HG03108 (cell line): Measurements from ENCODE around the gene FOXD2.
A peak's percentile ranks its signal among the peaks of the same experiment; 100 is the strongest.

Experiments used
- ATAC-seq: cut with Tn5 transposase; IDR thresholded peaks from one replicate; pipeline ENCODE4 v1.9.1; 2021; ENCODE audit warnings: moderate library complexity; ENCODE audit not compliant: unreplicated experiment

FOXD2 gene

DNA sequence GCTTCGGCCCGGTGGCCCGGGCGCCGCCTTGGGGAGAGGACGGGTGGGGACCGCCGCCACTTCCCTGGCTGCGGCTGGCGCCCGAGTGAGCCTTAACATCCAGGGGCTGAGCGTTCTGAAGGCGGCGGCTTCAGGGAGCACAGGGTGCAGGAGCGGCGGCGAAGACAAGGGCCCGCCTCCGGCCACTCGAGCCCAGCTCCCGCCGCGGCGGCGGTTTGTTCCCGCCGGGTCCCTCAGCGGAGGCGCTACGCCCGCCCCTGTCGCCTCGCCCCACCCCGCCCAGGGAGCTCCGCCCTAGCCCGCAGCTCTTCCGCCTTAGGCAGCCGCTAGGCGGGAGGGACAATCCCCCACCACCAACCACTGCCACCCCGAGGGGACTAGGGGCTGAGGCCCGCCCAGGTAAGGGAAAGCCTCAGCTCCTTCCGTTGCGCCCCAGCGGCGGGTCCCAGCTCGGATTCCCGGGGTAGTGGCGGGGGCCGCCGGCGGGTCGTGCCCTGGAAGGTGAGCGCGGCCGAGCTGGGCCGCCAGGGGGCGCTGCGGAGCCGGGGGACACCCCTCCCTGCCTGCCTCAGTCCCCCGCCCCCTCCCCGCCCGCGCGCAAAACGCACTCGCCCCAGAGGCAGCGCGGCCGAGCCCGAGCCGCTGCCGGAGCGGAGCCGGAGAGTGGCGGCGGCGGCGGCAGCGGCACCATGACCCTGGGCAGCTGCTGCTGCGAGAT is at the start of gene FOXD2:
Gene FOXD2, plus strand, starts transcription at position 598 of the 718 bp plus-strand sequence. Its CDS starts 92 bp downstream, at position 690.
- peak; percentile 82 for ATAC-seq

- no peak for ATAC-seq
These were observed 49.0 kb upstream of the FOXD2 start for GRCh38 chr1:47388891-47389238.

DNA sequence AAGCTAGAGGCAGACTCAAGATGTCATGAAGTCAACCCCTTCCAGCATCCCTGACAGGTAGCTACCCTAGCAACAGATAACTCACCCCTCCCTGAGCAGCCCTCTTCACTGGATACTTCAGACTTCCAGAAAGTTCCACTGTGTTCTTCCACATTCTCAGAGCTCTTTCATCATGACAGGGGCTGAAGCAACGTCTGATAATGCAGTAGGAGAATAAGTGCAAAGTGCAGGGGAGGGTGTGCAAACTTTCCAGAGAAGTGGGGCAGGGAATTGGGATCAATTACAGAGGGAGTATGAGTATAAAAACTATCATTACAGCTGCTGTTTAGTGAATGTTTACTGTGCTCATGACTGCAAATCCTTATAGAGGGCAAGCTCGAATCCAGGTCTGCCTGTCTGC is 48.1 kb upstream of the FOXD2 start:
- no peak for ATAC-seq

GRCh38 chr1:47390843-47391242 is 47.0 kb upstream of the FOXD2 start:
- no peak for ATAC-seq

DNA sequence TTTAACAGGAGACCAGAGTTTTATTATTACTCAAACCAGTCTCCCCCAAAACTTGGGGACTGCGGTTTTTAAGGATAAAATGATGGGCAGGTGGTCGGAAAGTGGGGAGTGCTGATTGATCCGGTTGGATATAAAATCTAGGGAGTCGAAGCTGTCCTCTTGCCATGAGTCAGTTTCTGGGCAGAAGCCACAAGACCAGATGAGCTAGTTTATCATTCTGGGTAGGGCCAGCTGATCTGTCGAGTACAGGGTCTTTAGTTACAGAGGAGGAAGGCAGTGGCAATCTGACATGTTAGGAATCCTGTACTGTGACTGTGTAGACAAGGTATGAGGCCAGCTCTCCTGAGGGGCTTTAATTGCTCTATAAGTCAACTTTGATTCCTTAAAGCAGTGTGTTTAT is 44.7 kb upstream of the FOXD2 start:
- no peak for ATAC-seq

DNA sequence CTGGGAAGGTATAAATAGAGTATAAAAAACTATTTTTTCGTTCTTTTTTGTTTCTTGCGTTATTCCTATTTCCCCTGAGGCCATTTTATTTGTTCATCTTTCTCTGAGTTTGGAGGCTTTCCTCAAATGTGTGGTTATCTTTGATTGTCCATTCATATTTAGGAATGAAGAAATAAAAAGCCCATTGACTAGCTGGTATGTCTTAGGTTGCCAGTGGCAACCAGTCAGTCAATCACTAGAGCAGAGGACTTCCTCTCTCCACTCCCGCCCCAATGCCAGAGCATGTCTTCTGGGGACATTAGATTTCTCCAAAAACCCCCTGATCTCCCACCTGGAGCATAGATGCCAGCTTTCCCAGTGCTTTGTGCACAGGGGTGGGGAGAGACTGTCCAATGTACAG is 42.4 kb upstream of the FOXD2 start:
- ATAC-seq: no peak

- ATAC-seq: no peak
These were observed 41.1 kb upstream of the FOXD2 start for GRCh38 chr1:47396671-47397196.

DNA sequence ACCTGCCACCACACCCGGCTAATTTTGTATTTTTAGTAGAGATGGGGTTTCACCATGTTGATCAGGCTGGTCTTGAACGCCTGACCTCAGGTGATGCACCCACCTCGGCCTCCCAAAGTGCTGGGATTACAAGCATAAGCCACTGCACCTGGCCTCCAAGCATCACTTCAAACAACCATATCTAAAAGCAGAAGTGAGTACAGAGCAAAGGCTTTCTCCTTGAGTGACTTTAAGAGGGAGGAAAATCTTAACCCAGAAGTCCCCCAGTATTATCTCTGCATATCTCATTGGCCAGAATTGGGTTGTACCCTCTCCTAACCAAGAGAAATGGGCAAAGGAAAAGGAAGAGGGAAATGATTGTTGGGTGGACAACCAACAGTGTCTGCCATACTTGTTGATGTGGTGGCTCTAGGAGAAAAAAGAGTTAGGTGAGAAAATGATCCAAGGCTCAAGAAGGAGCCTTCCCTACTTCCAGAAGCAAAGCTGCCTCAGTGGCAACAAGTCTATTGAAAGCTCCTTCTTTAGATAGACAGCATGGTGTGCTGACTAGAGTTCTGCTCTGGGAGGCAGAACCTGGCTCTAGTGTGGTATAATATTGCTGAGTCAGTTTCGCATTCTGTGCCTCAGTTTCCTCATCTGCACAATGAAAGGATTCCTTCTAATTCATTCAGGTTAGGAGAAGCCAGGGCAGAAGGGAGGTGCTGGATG is 38.6 kb upstream of the FOXD2 start:
- ATAC-seq: no peak

- ATAC-seq: no peak
These were observed 38.0 kb upstream of the FOXD2 start for GRCh38 chr1:47399846-47400155.

DNA sequence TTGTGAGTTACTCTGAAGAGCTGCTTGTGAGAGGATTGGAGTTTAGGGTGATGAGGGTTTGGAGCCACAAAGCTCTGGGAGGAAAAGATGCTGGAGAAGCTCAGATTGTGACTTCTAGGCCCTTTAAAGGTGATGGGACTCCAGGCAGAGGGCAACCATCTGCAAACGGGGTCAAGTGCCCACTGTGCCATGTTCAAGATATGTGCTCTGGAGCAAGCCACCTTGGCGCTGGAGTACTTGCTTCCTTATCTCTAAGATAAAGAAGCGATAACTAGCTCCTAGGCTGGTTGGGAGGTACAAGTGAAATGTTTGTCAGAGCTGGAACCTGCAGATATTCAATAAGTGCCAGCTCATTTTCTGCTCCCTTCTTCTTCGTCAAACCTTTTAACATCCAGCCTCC is 36.1 kb upstream of the FOXD2 start:
- no peak for ATAC-seq

- ATAC-seq: no peak
These were observed 35.3 kb upstream of the FOXD2 start for GRCh38 chr1:47402591-47402990.

DNA sequence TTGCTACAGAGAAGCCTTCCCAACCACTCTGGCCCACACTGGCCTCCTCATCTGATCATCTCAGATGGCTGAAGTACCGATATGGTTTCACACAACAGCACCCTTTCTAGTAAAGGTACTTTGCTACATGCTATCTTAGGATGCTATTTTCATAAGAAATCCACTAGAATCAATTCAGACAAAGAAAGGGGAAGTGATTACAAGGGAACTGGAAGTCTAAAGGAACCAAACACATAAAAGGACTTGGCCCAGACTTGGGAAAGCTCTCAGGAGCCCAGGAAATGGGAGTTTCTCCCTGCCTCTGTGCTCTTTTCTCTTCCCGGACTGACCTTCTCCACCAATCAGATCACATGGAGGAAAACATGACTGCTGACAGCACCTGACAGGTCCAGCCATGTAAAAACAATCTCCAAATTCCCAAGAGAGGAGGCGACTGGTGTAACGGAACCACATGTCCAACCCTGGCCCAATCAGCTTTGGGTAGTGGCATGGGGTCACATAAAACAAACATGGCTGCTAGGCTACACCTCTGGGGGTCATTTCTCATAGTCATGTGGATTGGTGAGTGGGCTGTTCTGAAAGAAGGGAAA is 34.4 kb upstream of the FOXD2 start:
- no peak for ATAC-seq

DNA sequence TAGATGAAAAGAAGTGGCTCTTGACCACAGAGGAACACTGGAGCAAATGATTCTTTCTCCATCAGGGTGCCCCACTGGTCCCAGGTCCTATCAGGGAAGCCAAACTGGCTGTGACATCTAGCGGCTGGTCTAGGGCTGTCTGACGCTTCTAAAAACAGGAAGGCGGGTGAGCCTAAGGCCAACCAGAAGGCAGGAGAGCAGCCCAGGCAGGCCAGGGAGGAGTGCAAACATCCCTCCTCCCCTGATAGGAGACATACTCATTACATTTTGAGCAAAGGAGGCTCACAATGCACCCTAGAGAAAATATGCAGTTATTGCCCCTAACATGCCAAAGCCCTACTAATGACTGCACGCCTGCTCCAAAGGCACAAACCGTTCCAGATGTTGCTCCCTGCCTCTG is 32.1 kb upstream of the FOXD2 start:
- ATAC-seq: no peak

DNA sequence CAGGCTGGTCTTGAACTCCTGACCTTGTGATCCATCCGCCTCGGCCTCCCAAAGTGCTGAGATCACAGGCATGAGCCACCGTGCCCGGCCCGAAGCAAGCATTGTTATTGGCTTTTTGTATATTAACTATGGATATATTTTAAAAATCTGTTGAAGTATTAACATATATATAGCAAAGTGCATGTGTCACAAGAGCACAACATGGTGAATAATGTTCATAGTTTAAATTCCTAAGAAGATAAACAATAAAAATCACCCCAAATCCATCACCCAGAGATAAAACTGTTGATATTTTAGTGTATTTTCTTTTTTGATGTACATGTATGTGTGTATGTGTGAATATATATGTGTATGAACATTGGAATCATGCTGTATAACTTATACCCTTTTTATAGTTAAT is 30.9 kb upstream of the FOXD2 start:
- ATAC-seq: no peak

- no peak for ATAC-seq
These were observed 30.4 kb upstream of the FOXD2 start for GRCh38 chr1:47407481-47407880.

DNA sequence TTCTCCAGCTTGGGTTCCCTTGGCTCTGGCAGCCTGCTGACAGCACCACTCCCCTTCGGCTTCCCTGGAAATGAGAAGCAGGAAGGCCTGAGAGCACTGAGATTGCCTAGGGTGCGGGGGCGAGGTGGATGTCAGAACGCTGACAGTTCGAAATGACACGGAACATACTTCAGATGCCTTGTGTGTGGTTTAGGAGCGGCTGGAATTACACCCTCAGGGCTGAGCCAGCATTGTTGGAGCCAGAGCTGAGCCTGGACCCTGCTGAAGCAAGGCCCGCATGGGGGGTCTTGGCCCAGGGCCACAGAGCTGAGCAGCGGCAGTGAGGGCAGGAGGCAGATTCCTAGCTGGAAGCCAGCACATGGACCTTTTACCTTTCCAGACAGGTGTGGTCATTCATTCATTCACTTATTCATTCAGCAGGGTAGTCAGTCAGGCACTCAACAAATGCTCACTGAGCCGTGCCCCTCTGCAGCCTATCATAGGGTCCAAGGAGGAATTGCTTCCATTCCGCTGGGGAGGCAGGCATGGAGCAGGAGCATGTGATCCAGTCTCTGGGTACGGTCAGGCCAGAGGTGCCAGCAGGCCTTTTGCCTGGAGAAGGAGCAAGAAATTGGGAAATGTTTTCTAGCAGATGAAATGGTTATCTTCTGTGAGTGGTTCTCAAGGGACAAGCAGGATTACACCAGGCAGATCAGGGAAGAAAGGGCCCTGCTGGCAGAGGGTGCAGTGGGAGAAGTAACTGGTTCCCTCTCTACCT is 28.4 kb upstream of the FOXD2 start:
- ATAC-seq: no peak

GRCh38 chr1:47410068-47410455 is 27.8 kb upstream of the FOXD2 start:
- no peak for ATAC-seq

- ATAC-seq: no peak
These were observed 26.4 kb upstream of the FOXD2 start for GRCh38 chr1:47411436-47411835.

DNA sequence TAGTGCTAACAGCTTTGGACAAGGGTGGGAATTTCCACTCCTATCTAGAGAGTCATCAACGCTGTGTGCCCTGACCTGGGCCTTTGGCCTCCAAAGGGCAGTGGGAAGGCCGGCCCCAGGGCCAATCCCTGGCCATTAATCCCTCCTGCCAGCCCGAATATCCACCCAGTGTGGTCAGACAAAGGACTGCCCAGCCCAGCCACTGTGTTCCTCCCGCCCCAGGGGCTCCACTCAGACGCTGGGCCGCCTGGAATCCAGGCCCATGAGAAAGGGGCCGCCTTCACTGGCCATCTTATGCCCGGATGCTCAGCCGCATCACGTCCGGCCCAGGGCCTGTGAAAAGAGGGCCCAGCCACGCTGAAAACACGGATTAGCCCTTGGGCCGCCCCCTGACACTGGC is 25.4 kb upstream of the FOXD2 start:
- no peak for ATAC-seq

DNA sequence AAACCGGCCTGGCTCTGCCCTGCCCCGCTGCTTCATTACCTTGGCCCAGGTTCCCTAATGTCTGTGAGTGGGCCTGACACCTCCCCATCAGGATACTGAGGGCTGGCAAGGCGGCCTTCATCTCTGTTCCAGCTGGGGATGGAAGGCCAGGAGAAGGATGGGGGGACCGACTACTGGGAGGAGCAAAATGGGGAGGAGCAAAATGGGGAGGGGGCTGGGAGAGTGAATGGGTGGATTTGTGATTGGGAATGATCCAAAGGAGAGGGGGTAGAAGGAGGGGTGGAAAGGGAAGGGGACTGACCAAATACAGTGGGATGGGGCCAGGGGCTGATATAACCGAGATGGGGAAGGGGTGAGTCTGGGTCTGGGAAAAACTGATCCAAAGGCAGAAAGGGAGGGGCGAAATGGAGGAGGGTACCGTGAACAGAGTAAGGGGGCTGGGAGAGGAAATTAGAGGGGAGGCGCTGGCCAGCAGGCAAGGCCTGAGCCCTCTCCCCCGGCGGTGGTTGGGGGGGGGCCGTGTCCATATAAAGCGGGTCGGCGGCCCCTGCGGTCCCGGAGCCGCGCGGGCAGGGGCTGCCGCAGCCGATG is 22.0 kb upstream of the FOXD2 start, which contains the start of gene FOXE3:
Gene FOXE3, plus strand, starts transcription at position 558 of the 591 bp plus-strand sequence. Its CDS starts 31 bp downstream, at position 589.
- no peak for ATAC-seq
